GM15510 (cell line): Measurements from ENCODE around the gene ABCB7.

Experiments
- POLR2A ChIP-seq: IDR thresholded peaks from 3 replicates; pipeline ENCODE4 v1.6.1; 2011; ENCODE audit warnings: borderline replicate concordance; ENCODE audit not compliant: insufficient read length; ENCODE audit errors: extremely low read depth

Gene ABCB7

DNA sequence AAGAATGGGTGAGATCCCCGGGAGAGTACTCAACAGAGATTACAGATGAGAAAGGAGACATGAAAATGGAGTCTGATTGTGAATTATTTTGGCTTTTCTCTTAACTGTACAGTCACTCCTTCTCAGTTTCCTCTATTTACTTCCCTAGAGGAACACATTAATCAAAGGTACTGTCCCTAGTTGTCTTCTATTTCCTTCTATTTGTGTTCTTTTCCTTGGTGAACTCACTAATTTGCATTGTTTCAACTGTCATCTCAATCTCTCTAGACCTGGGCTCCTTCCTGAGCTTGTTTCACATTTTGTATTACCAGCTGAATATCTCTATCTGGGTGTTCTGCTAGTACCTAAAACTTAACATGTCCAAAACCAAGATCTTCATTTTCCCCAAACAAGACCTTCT is 59.8 kb downstream of the ABCB7 start:
- TF ChIP-seq POLR2A = no peak

DNA sequence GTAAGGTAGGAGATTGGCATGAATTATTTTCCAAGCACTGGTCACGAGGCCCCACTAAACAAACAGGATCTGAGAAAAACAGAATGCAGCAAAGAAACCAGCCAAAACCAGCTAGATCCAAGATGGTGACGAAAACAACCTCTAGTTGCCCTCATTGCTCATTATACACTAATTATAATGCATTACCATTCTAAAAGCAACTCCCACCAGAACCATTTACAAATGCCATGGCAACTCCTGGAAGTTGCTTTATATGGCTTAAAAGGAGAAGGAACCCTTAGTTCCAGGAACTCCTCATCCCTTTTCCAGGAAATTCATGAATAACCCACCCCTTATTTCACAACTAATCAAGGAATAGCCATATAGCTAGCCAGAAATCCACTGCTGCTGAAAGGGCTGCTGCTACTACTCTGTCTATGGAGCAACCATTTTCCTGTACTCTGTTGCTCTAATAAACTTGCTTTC is 69.3 kb downstream of the ABCB7 start:
- no peak for TF ChIP-seq POLR2A

DNA sequence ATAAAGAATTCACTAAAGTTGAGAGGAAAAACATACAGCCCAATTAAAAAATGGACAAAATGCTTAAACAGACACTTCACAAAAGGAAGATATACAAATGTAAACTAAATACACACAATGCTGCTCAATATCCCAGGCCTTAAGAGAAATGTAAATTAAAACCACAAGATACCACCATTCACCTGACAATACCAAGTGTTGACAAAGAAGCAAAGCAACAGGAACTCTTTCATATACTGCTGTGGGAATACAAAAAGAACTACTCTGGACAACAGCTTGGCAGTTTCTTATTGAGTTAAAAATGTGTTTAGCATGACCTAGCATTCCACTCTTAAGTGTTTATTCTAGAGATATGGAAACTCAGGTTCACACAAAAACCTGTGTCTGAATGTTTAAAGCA is 71.3 kb downstream of the ABCB7 start:
- no peak for TF ChIP-seq POLR2A

DNA sequence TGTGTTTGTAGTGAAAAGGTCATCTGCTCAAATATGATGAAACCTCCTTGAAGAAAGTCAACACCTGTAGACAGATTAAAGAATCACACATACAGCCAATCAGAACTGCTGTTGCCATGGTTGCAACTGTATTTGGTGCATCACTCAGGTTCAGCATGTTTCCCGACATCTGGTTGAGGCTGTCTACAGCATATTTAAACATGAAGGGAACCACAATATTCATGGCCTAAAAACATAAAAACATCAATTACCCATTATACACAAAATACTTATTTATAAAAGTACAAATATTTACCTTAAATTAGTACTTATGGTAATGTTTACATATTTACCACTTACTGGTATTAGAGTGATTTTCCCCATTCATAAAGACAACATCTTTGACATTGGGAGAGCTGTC is 79.7 kb downstream of the ABCB7 start:
- no peak for TF ChIP-seq POLR2A

DNA sequence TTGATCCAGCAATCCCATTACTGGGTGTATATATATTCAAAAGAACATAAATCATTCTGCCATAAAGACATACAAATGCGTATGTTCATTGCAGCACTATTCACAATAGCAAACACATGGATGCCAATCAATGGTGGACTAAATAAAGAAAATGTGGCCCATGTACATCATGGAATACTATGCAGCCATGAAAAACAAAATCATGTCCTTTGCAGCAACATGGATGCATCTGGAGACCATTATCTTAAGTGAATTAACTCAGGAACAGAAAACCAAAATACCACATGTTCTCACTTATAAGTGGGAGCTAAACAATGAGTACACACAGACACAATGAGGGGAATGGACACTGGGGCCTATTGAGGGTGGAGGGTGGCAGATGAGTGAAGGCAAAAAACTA is 81.6 kb downstream of the ABCB7 start:
- TF ChIP-seq POLR2A = no peak

DNA sequence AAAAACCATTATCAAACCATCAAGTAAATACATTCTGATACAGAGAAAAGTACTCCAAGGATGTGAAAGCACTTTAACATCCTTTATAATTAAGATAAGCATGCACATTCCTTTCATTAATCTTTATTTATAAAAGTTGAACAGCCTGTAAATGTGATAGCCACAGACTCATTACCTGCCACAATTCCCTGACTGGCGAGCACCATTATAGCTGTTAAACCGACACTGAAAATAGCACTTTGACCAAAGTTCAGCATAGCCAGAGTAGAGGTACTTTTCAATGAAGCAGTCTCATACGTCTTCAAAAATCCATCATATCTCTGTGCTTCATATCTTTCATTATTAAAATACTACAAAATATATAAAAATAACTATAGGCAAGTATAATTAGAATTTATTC is 84.7 kb downstream of the ABCB7 start:
- TF ChIP-seq POLR2A = no peak

DNA sequence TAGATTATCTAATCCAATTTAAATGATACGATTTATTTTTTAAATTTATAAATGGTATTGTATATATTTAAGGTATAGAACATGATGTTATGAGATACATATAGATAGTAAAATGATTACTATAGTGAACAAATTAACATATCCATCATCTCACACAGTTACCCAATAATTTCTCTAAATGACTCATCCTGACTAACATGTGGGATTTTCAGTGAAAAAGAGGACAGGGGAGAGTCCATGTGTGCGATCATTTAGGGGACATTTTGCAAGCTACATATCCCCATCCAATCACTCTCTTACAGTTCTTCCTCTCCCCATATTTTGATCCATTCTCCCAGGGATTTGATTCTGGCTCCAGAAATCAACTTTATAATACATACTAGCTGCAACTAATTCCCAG is 88.2 kb downstream of the ABCB7 start:
- no peak for TF ChIP-seq POLR2A

- TF ChIP-seq POLR2A = no peak
Measured at GRCh38 chrX:75061701-75062100, 94.4 kb downstream of the ABCB7 start.

DNA sequence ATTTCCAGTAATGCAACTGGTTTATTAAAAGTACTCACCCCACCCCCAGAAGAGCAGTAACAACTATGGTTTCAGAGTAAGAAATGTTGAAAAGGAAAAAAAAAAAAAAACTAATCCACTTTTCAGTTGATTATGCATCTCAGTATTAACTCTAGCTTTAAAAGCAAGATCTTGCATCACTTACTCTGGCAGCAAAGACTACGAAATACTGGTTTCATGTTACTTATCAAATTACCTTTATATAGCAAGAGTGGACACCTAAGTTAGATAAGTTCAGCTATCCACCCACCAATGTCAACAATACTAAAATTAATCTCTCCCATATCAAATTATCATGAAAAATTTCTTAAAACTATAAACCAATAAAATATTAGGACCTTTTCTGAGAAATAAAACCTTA is 105.0 kb downstream of the ABCB7 start:
- no peak for TF ChIP-seq POLR2A

GRCh38 chrX:75045369-75045768 is 110.7 kb downstream of the ABCB7 start:
- TF ChIP-seq POLR2A = no peak

- TF ChIP-seq POLR2A = no peak
Measured at GRCh38 chrX:75038925-75039324, 117.2 kb downstream of the ABCB7 start.
